ENCODE data around the gene GOLT1B.

- TF ChIP-seq POLR2A (IDR thresholded peaks at IDR 0.05) = no peak
- no peak for TF ChIP-seq CTCF (IDR thresholded peaks at IDR 0.05)
Measured at GRCh38 chr12:21523148-21523547, 21.6 kb downstream of the GOLT1B start.
